HG03439 (cell line): ENCODE data around the gene NPIPB6.

Experiments
- ATAC-seq: cut with Tn5 transposase; IDR thresholded peaks from one replicate; pipeline ENCODE4 v1.9.1; 2021; ENCODE audit warnings: mild to moderate bottlenecking, moderate library complexity; ENCODE audit not compliant: unreplicated experiment

NPIPB6 gene

DNA sequence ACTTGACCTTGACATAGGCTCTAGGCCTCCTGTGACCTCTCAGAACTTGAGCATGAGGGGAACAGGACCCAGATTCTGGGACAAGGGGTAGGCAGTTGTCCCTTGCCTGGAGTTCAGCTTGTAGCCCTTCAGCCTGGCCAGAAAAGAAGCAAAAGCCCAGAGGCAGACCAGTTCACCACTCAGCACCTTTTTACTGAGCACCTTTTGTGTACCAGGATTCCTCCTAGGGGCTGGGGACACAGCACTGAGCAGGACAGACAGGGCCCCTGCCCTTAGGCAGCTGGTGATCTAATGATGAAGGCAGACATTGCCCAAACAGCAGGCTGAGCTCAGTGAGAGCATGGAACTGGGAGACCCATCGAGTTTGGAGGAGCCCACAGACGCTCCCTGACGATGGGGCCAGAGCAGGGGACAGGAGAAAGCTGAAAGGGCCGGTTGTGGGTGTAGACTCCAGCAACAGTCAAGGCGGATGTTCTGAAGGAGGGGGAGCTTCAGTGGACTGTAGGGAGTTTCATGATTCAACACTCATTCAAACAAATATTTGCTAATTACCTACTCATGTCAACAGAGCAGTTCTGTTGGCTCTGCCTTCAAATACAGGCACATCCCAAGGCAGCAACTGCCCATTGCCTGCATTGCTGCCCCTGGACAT, 38.9 kb downstream of the NPIPB6 start:
- no peak for ATAC-seq

DNA sequence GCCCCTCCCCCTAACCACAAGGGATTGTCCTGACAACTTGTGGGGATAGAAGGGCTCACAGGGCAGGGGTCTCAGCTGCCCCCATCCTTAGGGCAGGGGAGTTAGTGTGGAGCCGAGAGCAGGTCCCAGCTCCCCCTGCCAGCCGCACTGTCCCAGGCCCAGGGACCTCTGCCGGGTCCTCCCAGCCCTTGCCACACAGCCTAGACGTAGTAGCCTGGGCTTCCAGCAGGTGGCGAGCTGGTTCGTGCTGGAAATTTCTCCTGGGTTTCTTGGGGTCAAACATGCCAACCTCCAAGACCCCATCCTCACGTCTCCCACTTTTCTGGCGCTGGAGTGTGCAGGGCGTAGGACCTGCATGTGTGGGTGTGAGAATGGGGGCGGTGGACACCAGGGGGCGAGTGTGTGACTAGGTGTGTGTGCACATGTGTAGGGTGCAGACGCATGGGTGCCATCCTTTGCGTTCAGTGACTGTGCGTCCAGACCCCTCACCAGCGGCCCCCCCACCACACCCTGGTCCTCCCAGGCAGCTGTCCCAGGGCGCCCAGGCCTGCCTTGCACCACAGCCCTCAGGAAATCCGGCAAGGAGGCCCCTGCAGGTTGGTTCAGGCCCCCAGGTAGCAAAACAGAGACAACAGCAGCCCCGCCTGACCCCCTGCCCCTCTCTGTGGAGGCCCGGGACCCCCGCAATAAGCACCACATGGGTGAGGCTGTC, 41.5 kb downstream of the NPIPB6 start:
- no peak for ATAC-seq

DNA sequence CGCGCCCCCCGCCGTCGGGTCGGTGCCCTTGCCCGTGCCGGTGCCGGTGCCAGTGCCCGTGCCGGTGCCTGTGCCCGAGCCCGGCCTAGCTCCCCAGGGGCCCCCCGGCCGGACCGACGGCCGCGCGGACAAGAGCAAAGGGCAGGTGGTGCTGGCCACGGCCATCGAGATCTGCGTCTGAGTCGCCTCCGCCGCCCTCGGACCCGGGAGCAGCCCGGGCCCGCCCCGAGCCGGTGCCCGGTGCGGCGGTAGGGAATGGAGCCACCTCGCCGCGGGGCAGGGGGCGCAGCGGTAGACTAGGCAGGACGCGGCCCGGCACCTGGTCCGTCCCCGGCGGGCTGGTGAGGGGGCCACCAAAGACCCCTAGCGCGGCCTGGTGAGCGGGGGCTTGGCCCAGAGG, 42.6 kb downstream of the NPIPB6 start:
- ATAC-seq = no peak

DNA sequence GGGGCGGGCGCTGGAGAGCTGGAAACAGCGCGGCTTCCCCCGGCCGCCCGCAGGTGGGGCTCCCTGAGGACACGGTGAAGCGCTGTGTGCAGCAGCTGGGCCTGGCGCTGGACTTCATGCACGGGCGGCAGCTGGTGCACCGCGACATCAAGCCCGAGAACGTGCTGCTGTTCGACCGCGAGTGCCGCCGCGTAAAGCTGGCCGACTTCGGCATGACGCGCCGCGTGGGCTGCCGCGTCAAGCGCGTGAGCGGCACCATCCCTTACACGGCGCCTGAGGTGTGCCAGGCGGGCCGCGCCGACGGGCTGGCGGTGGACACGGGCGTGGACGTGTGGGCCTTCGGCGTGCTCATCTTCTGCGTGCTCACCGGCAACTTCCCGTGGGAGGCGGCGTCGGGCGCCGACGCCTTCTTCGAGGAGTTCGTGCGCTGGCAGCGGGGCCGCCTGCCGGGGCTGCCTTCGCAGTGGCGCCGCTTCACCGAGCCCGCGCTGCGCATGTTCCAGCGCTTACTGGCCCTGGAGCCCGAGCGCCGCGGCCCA, 43.2 kb downstream of the NPIPB6 start:
- no peak for ATAC-seq

DNA sequence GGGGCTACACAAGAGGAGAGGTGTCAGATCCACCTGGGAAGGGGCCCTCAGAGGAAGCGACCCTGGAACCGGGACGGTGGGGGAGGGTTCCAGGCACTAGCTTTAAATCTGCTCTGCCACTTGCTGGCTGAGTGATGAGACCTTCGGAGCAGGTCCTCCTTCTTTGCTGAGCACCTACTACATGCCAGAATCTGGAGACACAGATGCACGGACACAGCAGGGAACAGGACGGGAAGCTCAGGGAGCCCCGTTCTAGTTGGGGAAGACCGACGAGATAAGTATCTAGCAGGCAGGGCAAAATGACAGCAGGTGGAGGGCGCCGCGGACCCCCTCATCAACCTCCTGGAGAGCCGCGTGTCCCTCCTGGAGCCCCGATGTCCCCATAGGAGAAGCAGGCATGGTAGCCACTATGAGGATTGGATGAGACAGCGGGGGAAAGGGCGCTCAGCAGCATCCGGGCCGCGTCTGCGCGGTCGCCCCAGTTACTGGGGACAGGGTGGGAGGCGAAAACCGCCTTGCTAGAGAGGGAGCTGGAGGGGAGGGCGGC, 43.8 kb downstream of the NPIPB6 start:
- ATAC-seq = no peak

DNA sequence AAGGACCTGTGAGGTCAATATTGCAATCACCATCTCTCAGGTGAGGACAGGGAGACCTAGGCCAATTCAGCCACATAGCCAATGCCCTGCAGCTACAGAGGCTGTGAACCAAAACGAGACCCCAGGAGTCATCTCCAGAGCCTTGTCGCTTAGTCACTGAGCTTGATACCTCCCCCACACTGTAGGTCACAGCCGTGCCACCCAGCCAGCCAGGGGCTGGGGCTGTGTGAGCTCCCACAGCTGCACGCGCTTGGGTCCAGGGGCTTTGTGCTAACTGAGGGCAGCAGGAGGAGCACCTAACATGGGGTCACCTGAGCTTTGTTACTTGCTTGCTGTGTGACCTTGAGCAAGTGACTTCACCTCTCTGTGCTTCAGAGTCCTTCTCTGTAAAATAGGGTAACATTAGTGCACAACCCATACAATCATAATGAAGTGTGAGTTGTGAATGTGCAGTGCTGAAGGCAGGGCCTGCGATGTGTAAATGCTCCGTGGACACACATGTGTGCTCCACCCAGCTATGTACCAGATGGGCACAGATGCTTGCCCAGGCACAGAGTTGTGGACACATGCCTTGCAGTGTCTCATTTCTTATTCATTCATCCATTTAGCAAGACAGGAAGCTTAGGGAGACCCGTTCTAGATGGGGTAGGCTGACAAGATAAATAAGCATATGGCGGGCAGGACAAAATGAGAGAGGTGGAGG, 45.1 kb downstream of the NPIPB6 start:
- ATAC-seq = no peak

DNA sequence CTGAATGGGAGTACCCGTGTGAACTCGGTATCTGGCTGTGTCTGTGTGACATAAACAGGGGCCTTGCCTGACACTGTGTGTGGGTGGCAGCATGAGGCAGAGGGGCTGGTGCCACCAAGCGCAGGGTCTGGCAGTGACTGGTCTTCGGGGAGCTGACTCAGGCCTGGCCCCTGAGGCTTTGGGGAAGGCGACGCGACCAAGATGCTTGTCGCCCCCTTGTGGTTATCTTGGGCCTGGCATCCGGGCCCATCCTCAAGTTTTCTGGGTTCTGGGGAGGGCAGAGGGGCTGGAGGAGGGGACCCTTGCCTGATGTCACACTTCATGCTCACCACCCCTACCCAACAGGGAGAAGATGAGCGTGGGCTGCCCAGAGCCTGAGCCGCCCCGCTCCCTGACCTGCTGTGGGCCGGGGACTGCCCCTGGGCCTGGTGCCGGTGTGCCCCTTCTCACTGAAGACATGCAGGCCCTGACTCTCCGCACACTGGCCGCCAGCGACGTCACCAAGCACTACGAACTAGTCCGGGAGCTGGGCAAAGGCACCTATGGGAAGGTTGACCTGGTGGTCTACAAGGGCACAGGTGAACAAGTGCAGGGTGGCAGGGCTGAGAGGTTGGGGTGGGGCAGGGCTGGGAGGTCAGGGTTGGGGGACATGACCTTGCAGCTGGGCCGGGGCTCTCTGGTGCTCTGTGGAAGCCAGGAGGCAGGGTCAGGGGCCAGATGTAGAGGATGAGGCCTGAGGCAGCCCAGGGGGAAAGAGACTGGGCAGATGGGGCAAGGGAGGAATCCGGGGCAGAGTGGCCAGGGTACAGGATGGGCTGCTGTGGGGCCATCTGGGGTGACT, 46.0 kb downstream of the NPIPB6 start:
- no peak for ATAC-seq

DNA sequence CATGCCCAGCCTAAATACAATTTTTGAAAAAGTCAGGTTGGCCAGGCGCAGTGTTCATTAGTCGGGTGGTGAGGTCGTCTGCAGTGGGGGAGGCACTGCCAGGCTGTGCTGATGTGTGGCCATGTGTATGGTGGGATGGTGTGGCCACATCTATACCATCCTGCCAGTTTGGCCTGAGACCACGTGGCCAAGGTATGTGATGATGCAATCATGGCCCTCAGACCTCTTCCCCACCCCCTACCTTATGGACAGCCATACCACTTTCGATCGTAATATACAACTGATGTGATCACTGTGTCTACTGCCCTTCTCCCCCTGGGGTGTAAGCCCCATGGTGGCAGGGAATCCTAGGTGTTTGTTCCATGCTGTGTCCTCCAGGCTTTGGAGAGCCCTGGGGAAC, 47.3 kb downstream of the NPIPB6 start:
- no peak for ATAC-seq

DNA sequence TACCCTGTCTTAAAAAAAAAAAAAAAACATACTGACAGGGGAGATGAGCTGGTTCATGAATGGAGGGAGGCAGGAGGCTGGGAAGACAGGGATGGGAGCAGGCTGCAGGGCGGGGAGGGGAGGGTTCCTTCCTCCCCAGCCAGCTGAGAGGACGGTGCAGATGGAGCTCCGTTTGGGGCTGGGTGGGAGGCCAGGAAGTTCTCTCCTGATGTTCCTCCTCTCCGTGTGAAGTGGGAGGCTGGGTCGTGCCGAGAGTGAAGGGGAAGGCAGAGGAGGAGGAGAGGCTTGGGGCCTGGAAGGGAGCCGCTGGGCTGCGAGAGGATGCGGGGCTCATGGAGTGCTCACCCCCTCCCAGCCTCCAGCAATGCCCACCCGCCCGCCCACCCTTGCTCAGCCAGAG, 49.7 kb downstream of the NPIPB6 start:
- ATAC-seq = no peak

DNA sequence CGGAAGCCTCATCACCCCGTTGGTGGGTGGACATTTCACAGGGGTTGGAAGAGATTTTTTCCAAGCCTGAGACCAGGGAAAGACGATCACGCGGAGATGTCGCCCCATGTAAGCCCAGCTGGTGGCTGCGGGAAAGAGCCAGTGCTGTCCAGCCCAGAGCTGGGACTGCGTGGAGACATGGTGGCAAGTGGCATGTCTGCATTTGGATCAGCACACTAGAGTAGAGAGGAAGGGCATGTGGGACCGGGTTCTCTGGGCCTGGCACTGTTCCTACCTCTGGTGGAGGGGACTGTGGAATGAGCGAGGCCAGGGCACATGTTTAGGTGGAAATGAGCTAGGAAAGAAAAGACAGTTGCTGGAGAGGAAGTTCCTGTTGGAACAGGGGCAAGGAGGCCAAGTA, 51.0 kb downstream of the NPIPB6 start:
- no peak for ATAC-seq

DNA sequence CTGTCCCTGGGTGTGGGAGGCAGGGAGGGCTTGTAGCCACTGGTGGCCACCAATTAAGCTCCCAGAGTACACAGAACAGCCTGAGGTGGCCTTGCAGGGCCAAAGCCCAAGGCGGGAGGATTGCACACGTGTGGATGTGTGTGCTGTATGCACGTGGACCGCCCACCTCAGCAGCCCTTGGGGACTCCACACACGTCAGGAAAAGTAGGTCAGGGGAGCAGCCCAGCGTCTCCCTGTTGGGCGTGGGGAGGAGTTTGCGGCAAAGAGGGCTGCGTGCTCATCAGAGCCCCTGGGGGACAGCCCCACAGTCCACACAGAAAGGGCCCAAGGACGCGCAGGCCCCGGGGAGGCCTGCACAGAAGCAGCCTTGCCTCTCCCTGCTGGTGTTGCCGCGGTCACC, 51.4 kb downstream of the NPIPB6 start:
- ATAC-seq = no peak

DNA sequence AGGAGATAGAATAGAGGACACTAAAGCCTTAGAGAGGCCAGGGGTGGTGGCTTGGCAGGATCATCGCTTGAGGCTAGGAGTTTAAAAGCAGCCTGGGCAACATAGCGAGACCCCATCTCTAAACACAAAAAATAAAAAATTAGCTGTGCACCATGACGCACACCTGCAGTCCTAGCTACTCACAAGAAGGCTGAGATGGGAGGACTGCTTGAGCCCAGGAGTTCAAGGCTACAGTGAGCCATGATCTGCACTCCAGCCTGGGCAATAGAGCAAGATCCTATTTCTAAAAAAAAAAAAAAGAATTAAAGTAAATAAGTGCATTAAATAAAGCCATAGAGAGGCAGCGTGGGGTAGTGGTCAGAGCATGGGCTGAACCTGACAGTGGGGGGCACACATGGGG, 51.9 kb downstream of the NPIPB6 start:
- ATAC-seq = no peak

DNA sequence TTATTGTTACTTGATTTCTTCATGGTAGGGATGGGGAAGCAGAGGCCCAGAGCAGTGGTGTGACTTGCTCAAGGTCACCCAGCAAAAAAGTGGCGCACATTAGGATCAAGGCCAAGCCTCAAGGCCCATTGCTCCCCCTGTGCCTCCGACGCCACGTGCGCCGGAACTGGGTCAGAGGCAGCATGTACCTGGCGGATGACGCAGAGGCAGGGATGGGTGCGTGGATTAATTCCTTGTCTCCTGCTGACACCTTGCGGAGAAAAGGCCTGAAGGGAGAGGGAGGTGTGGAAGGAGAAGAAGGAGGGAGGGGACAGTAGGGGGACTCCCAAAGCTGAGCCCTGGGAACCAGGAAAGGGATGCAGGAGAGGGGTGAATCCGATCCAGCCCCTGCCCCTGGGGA, 52.5 kb downstream of the NPIPB6 start:
- no peak for ATAC-seq

DNA sequence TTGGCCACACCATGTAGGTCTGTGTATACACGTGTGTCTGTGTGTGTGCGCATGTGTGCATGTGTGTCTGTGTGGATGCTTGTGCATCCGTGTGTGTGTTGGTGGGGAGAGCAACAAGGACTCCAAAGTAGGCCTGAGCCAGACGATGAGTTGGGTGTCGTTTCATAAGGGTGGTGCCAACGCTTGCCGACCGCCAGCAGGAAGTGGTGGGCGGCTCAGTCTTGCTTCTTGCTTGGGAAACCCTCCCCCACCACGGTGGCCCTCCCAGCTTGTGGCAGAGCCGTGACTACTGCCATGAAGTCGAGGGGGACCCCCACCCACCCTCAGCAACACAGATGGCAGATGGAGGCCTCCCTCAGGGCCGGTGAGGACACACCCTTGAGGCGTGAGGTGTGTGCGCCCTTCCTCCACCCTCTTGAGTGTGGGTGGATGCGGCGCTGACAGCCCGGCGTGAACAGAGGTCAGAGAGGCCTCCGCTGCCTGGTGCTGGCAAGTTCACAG, 53.4 kb downstream of the NPIPB6 start:
- ATAC-seq = no peak

DNA sequence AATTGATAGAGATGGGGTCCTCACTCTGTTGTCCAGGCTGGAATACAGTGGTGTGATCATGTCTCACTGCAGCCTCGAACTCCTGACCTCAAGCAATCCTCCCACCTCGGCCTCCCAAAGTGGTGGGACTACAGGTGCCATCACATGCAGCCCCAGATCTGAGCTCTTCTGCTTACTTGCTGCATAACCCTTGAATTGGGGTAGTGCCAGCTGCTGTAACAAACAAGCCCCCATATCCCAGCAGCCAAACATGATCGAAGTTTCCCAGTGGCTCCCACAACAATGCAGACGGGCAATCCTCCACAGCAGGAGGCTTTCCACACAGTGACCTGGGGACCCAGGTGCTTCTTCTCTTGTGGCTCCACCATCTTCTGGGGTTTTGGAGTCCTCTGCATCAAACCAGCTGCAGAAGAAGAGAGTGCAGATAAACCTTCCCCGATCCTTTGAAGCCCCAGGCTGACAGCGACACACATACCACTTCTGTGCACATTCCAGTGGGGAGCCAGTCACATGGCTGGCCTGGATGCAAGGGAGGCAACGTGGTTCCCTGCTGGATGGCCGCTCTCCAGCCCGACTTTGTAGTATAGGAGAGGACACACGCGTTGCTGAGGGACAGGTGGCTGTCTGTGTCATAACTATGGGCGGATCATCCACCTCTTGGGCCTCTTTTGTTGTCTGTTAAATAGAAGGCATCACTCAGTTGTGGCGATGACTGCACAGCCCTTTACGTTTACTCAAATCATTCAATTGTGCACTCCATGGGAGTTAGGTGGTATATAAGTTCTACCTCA, 54.3 kb downstream of the NPIPB6 start:
- ATAC-seq = no peak

DNA sequence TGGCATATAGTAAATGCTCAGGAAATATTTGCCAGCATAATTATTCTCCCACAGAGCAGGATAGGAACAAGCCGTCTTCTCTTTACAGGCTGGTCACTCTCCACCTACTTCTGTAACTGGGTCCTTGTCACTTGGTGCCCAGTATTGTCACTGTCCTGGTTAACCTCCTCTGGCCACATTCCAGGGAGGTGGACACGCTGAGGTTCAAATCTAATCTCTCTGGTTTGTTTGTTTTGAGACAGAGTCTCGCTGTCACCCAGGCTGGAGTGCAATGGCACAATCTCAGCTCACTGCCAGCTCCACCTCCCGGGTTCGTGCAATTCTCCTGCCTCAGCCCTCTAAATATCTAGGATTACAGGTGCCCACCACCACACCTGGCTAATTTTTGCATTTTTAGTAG, 55.4 kb downstream of the NPIPB6 start:
- no peak for ATAC-seq

DNA sequence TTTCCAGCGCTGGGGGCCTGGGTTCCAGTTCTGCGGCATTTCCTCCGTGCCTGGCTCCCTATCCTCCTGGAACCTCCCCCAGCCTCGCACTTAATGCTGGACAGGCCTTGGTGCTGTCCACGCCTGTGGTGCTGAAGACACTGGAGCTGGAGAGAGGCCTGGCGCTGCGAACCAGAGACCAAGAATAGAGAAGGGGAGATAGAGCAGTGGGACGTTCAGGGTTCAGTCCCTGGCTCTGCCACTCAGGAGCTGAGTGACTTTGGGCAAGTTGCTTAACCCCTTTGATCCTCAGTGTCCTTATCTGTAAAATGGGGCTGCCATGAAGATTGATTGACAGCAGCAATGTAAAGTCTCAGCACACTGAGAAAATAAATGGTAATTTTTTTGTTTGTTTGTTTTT, 59.1 kb downstream of the NPIPB6 start:
- ATAC-seq = no peak

DNA sequence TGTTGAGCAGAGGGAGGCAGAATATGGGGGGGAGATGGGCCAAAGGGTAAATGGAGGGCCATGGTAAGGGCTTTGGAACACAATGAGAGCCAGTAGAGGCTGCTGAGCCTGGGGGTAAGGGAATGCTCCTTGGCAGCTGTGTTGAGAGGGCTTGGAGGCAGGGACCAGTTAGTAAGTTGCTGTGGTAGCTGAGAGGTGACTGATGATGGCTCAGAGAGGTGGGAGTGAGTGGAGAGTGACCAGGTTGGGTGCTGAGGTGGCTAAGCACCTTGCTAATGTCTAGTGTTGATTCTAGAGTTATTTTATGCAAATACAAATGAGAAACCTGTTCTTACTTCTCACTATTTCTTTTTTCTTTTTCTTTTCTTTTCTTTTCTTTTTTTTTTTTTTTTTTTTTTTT, 60.2 kb downstream of the NPIPB6 start:
- ATAC-seq = no peak

DNA sequence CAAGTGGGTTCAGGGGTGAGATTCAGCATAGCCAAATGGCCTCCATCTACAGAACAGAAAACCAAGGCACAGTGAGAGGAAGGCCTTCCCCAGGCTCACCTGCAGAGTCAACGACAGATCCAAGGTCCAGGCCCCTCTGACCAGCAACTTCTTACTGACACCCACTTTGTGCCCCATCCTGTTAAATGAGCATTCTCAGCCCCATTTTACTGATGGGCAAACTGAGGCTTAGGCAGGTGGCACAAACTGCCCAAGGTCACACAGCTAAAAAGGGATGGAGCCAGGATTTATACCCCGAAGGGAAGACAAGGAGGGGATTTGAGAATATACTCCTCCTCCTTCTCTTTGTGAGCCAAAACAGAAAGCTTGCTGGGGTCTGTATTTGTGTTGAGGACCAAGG, 61.7 kb downstream of the NPIPB6 start:
- no peak for ATAC-seq

DNA sequence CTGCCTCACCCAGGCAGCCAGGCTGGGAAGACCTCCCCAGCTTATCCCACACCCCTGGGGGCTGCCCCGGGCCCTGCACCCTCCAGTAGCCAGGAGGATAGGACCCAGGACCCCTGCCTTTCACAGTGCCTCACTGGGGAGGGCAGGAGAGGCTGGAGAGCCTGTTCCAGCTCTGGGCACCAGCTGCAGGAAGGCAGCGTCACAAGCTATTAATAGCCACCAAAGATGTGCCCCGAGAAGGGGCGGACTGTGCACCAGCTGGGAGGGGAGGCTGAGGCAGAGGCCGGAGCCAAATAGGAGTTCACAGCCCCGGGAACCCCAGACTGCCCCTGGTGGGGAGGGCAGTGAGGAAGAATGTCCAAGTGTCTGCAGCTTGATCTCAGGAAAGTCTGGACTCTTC, 62.2 kb downstream of the NPIPB6 start:
- no peak for ATAC-seq
